Activated CD4-positive, CD25-positive, alpha-beta regulatory T cell treated with anti-CD3 and anti-CD28 coated beads, Interleukin-2, amount 50 U/mL, for 72 hours (primary cell): ENCODE data around the gene RNF14.
"Not testable (repeated sequence)": the region's sequence is repeated elsewhere in the genome, so short reads cannot be mapped to it uniquely, and the experiment has no call there.

ENCODE experiments used
- DNase-seq: peaks from one replicate; pipeline ENCODE4 v3.0.0; 2021

The RNF14 gene

DNA sequence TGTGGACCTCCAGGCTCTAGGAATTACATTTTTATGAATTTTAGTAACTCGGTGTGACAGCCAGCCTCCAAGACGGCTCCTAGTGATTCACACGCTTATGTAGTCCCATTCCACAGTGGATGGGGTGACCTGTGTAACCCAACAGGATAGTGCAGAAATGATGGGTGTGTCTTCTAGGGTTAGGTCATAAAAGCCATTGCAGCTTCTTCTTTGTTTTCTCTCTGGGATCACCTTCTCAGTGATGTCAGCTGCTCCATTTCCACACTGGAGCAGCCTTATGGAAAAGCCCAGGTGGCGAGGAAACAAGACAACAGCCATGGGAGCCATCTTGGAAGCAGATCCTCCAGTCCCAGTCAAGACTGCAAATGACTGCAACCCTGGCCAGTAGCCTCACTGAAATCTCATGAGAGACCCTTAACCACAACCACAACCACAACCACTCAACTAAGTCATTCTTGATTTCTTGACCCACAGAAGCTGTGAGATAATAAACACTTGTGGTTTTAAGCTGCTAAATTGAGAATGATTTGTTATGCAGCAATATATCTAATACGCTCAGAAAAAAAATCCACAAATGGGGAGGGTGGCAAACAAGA lies 49.0 kb downstream of the RNF14 start:
- DNase-seq = no peak

GRCh38 chr5:142020122-142020659 lies 51.3 kb downstream of the RNF14 start:
- no peak for DNase-seq

DNA sequence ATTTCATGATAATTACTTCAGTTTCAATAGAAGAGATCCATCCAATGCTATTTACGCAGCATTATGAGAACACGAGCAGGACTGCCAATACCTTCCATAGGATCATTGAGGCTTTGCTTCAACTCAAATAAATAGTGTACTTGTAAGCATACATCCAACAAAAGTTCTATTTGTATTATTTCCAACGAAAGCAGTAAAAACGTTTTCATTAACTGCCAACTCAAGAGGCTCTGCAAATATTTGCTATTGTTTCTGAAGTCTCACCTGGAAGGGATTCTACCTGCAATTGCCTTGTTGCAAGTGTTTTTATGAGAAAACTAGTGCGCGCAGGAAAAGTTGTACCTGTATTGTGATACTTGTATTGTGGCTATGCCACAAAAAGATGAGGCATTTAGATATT lies 54.9 kb downstream of the RNF14 start:
- DNase-seq = no peak

GRCh38 chr5:142024771-142025304 lies 55.9 kb downstream of the RNF14 start:
- peak; percentile 82 for DNase-seq

GRCh38 chr5:142025637-142026036 lies 56.7 kb downstream of the RNF14 start:
- DNase-seq = no peak

DNA sequence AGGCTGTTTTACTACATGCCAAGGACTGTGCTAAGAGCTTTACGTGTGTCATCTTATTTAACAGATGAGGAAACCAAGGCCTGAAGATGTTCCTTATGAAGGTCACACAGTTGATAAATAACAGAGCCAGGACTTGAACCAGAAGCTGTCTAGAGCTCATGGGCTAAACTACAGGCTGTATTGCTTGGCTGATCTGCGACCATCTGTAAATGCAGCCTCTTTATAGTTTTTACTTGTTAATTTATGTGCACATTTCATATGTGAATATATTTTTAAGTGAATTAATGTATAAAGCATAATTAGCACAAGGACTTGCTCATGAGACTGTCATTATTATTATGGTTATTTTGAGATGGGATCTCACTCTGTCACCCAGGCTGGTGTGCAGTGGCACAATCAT lies 63.2 kb downstream of the RNF14 start:
- no peak for DNase-seq

- DNase-seq = no peak
Observed at GRCh38 chr5:142032747-142033631, 64.1 kb downstream of the RNF14 start.

- DNase-seq = not testable (repeated sequence)
Observed at GRCh38 chr5:142033632-142034567, 65.0 kb downstream of the RNF14 start.

- no peak for DNase-seq
Observed at GRCh38 chr5:142034994-142035393, 66.1 kb downstream of the RNF14 start.

DNA sequence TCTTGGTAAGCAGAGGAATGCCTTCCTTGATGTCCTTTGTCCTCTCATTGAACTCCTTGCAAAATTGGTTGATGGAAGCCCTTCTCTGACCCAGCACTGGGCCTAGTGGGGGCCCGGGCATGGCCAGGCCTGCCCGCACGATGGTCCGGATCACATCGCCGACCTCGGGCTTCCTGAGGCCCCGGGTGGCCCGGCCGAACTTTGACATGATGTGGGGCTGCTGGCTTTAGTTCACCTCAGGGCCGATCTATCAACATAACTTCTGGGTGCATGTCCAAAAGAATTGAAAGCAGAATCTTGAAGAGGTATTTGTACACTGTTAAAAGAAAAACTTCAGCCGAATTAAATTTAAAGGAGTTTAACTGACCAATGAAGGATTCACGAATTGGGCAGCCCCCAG lies 68.0 kb downstream of the RNF14 start:
- DNase-seq = no peak

GRCh38 chr5:142037599-142037998 lies 68.7 kb downstream of the RNF14 start:
- DNase-seq = not testable (repeated sequence)

- no peak for DNase-seq
Observed at GRCh38 chr5:142038735-142039134, 69.8 kb downstream of the RNF14 start.
